Activated naive CD8-positive, alpha-beta T cell (primary cell): ENCODE measurements around the gene DENND1C.

Experiments
- H3K27ac Mint-ChIP-seq: one replicate; pipeline ENCODE4 v1.8.0; 2021; ENCODE audit warnings: mixed read lengths
- H3K27me3 Mint-ChIP-seq: one replicate; pipeline ENCODE4 v1.8.0; 2021; ENCODE audit warnings: mixed read lengths
- H3K36me3 Mint-ChIP-seq: one replicate; pipeline ENCODE4 v1.8.0; 2021; ENCODE audit warnings: mixed read lengths
- H3K4me1 Mint-ChIP-seq: one replicate; pipeline ENCODE4 v1.8.0; 2021; ENCODE audit warnings: low read depth, mixed read lengths
- H3K4me3 Mint-ChIP-seq: one replicate; pipeline ENCODE4 v1.8.0; 2021; ENCODE audit warnings: mild to moderate bottlenecking, mixed read lengths
- H3K9me3 Mint-ChIP-seq: one replicate; pipeline ENCODE4 v1.8.0; 2021; ENCODE audit warnings: low read depth, mixed read lengths

The DENND1C gene

DNA sequence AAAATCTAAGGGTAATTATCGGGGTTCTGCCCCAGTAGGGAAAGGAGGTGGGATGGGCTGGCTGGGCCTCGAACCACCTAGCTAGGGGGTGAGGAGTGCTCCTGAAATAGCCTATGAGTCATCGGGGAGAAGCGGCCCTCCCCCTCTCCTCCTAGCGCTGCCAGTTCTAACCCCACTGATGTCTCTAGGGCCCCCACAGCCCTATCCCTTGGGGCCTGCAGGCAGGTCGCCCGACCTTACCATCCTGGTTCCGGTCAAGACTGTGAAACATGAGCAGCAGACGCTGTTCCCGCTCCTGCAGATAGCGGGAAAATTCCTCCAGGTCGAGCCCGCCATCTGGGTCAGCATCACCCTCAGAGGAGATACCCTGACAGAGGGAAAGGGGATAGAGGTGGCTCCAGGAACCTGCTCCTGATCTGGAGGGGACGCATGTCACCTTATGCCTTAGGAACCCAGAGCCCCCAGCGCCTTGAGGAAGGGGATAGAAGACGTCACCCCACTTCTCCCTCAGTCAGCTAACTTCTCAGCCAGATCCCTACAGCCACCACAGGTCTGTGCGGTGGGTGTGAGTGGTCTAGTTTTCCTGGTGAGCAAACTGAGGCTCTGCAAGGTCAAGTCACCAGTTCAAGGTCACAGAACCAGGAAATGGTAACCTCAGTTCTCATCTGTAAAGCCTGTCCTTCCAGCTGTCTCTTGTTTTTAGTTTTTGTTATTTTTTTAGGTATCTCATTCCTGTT lies 23.5 kb downstream of the DENND1C start:
- Mint-ChIP-seq H3K4me1 (peaks cover 18% of the 10 kb centered on the region), H3K27ac (peak overlapping the region; percentile 86), H3K9me3 (no peaks in the 10 kb centered on the region), H3K4me3 (peak overlapping the region; percentile 91), H3K27me3 (no peaks in the 10 kb centered on the region), H3K36me3 (peaks cover 18% of the 10 kb centered on the region)

DNA sequence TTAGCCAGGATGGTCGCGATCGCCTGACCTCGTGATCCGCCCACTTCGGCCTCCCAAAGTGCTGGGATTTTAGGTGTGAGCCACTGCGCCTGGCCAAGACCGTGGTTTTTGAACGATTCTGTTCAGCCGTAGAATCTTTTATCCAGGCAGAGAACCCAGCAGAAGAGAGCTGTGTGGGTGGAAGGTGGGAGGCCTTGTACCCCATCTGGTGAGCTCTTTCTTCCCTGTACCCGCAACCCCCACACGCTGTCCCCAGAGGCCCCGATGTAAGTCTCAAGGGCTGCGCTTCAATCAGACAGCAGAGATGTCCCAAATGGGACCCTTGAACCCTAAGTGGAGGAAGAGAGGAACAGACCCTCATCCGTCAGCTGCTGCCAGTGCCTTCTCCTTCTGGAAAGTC lies 25.7 kb downstream of the DENND1C start:
- Mint-ChIP-seq H3K36me3 (peaks cover 22% of the 10 kb centered on the region), H3K4me1 (peaks cover 13% of the 10 kb centered on the region), H3K4me3 (no peak overlapping the region), H3K27ac (no peak overlapping the region), H3K9me3 (no peaks in the 10 kb centered on the region), H3K27me3 (no peaks in the 10 kb centered on the region)

DNA sequence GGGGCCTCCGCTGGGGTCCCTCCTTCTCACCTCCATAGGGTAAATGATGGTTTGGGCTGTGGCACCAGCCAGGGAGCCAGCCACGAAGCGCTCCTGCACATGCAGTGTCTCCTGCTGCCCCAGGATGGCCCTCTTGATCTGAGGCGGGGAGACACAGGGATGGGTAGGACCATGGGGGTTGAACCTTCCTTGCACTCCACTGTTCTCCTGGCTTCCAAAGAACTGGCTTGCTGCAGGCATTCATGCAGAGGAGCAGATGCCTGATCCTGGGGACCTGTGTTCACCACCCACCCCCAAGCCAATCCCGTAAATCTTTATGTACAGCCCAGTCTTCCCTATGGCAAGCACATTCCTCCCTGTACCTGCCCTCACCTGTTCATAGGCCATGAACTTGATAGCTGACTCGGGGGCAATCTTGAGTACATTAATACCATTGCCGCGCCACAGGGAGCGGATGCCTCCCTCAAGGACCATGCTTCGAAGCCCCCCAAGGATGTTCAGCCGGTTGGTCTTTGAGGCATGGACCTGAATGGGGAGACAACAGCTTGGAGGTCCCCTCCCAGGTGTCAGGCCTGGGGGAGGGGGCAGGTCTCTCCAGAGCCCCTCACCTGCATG lies 27.5 kb downstream of the DENND1C start:
- Mint-ChIP-seq H3K27me3 (no peaks in the 10 kb centered on the region), H3K9me3 (no peaks in the 10 kb centered on the region), H3K4me3 (no peak overlapping the region), H3K27ac (no peak overlapping the region), H3K4me1 (peaks cover 6% of the 10 kb centered on the region), H3K36me3 (peaks cover 27% of the 10 kb centered on the region)

DNA sequence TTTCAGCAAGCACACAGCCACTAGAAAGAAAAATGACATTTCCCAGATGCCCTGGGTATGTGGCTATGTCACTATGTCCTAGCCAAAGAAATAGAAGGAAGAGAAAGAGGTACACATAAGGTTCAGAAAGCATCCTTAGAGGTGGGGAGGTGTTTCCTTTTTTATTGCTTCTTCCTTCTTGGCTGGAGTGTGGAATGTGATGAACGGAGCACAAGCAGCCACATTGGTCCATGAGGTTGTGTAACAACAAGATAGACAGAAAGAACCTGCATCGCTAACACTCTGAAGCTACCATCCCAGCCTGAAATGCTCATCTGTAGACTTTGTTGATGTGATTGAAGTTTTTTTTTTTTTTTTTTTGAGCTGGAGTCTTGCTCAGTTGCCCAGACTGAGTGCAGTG lies 28.7 kb downstream of the DENND1C start:
- no peak overlapping the region for H3K4me3 Mint-ChIP-seq
- no peaks in the 10 kb centered on the region for H3K4me1 Mint-ChIP-seq
- H3K27me3 Mint-ChIP-seq: no peaks in the 10 kb centered on the region
- H3K9me3 Mint-ChIP-seq: no peaks in the 10 kb centered on the region
- no peak overlapping the region for H3K27ac Mint-ChIP-seq
- peaks cover 27% of the 10 kb centered on the region for H3K36me3 Mint-ChIP-seq

DNA sequence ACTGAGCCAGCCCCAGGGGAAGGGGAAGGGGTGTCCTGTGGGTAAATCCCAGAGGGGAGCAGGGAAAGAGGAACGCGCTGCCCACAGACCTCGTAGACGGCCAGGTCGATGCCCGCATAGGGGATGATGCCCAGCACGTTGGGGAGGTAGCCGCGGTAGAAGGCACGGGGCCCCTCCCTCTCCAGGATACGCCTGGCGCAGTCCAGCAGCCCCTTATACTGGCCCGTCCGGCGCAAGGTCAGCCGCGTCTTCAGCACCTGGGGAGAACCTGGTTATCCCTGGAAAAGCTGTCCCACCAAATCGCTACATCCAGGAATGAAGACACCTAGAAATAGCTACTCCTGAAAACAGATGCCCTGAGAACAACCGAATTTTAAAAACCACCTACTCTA lies 29.4 kb downstream of the DENND1C start:
- Mint-ChIP-seq H3K4me1 (no peaks in the 10 kb centered on the region), H3K9me3 (no peaks in the 10 kb centered on the region), H3K27me3 (no peaks in the 10 kb centered on the region), H3K4me3 (no peak overlapping the region), H3K27ac (no peak overlapping the region), H3K36me3 (peaks cover 27% of the 10 kb centered on the region)

DNA sequence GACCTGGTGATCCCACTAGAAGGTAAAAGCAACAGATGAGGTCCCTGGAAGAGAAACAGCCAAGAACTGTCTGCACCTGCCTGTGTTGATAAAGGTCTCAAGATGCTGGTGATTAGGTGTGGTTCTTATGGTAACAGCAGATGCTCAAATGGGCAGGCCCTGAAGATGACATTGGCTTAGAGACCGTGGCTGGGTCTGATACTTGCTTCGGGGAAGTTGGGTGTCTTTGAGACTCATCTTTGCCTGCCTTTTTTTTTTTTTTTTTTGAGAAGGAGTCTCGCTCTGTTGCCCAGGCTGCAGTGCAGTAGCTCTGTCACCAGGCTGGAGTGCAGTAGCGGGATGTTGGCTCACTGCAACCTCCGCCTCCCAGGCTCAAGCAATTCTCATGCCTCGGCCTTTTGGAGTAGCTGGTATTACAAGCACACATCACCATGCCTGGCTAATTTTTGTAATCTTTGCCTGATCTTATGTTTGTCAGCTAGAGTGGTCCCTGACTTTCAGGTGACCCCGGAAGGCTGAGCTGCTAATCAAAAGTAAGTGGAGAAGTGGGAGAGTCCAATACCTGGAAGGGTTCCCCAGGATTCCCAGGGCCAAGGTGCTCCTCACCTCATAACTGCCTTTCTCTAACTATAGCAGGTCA lies 29.9 kb downstream of the DENND1C start:
- Mint-ChIP-seq H3K4me3 (no peak overlapping the region), H3K4me1 (no peaks in the 10 kb centered on the region), H3K9me3 (no peaks in the 10 kb centered on the region), H3K27ac (no peak overlapping the region), H3K36me3 (peaks cover 28% of the 10 kb centered on the region), H3K27me3 (no peaks in the 10 kb centered on the region)

DNA sequence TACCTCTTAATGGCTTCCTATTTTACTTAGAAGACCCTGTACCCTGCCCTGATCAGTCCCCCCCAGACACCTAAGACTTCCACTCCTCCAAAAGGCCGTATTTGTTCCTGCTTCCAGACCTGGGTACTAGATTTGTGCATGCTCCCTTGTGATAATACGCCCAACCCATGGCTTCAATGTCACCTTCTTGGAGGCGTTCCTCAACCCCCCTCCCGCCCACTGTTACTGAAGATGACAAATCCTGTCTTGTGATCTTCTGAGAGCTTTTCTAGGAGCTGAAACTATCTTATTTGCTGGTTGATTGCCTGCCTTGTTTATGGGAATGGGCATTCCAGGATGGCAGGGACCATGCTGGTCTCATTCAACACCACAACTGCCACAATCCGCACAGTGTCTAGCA lies 31.4 kb downstream of the DENND1C start:
- H3K36me3 Mint-ChIP-seq: peaks cover 27% of the 10 kb centered on the region
- no peaks in the 10 kb centered on the region for H3K27me3 Mint-ChIP-seq
- no peak overlapping the region for H3K4me3 Mint-ChIP-seq
- H3K9me3 Mint-ChIP-seq: no peaks in the 10 kb centered on the region
- no peaks in the 10 kb centered on the region for H3K4me1 Mint-ChIP-seq
- H3K27ac Mint-ChIP-seq: no peak overlapping the region

DNA sequence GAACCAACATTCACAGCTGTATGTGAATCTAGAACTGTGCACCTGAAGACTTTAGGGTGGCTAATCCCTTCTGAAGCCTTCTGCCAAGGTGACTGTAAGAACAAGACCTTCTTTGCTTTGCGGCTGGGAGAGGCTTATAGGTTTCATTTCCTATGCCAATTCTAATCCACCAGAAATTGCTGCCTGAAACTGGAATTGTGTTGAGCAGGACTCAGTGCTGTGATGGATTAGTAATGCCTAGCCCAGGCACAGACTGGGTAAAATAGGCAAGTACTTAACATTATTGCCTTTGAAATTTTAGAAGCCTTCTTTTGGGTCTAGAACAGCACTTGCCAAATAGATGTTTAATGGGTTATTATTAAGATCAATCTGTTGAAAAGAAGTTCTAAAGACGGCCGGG lies 33.5 kb downstream of the DENND1C start:
- Mint-ChIP-seq H3K9me3 (no peaks in the 10 kb centered on the region), H3K36me3 (peaks cover 15% of the 10 kb centered on the region), H3K4me1 (no peaks in the 10 kb centered on the region), H3K4me3 (no peak overlapping the region), H3K27me3 (no peaks in the 10 kb centered on the region), H3K27ac (no peak overlapping the region)

DNA sequence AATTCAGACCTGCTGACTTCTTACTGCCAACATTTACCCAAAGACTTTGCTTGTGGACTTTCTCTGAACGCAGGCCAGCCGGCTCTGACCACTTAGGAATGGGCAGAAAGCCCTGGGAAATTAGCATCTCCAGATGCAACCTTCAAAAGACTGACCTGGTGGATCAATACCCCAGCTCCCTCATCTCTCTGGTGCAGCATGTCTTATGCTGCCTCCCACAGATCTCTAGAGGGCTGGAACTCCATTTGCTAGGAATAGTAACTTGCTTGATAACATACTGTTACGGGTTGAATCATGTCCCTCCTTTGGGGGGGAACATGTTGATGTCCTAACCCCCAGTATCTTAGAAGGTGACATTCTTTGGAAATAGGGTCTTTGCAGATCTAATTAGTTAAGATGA lies 35.1 kb downstream of the DENND1C start:
- H3K27me3 Mint-ChIP-seq: no peaks in the 10 kb centered on the region
- H3K27ac Mint-ChIP-seq: no peak overlapping the region
- H3K4me1 Mint-ChIP-seq: no peaks in the 10 kb centered on the region
- H3K4me3 Mint-ChIP-seq: no peak overlapping the region
- H3K9me3 Mint-ChIP-seq: no peaks in the 10 kb centered on the region
- peaks cover 11% of the 10 kb centered on the region for H3K36me3 Mint-ChIP-seq

DNA sequence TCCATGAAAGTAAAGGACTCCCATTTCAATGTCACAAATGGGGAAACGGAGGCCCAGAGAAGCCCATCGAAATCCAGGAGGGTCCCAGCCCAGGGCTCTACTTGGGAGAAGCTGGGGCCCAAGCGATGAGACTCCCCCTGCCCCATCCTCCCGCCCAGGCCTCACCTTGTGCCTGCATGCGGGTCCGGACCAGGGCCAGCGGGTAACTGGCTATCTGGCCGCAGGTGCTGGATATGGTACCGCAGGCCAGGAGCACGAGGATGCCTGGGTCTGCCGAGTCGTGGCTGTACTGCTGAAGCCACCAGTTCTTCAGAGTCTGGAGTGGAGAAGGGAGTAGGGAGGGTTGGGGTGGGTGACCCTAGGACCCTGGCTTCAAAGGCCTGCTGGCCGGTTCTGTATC lies 37.6 kb downstream of the DENND1C start:
- H3K27me3 Mint-ChIP-seq: no peaks in the 10 kb centered on the region
- H3K27ac Mint-ChIP-seq: no peak overlapping the region
- H3K9me3 Mint-ChIP-seq: no peaks in the 10 kb centered on the region
- peaks cover 6% of the 10 kb centered on the region for H3K36me3 Mint-ChIP-seq
- no peaks in the 10 kb centered on the region for H3K4me1 Mint-ChIP-seq
- H3K4me3 Mint-ChIP-seq: no peak overlapping the region

DNA sequence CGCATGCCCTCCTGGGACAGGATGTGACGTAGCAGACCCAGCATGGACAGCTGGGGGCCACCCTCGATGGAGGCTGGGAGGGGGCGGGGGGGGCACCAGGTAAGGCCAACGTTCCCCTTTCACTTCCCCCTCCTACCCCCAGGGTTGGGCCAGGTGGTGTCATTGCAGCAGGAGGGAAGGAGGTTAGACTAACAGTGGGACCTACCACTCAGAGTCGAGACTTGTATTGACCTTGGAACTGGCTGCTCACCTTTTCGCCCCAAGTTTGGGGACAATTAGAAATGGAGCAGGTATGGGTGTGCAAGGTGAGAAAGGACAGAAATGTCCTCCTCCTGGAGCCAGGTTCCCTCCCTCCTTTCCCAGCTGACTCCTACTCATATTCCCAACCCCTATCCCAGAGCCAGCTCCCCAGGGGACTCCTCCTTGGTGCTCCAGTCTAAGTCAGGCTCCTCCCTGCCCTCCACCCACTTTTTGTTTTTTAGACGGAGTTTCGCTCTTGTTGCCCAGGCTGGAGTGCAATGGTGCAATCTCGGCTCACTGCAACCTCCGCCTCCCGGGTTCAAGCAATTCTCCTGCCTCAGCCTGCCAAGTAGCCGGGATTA lies 39.4 kb downstream of the DENND1C start:
- Mint-ChIP-seq H3K36me3 (peaks cover 6% of the 10 kb centered on the region), H3K9me3 (no peaks in the 10 kb centered on the region), H3K27ac (no peak overlapping the region), H3K4me1 (no peaks in the 10 kb centered on the region), H3K27me3 (no peaks in the 10 kb centered on the region), H3K4me3 (no peak overlapping the region)

DNA sequence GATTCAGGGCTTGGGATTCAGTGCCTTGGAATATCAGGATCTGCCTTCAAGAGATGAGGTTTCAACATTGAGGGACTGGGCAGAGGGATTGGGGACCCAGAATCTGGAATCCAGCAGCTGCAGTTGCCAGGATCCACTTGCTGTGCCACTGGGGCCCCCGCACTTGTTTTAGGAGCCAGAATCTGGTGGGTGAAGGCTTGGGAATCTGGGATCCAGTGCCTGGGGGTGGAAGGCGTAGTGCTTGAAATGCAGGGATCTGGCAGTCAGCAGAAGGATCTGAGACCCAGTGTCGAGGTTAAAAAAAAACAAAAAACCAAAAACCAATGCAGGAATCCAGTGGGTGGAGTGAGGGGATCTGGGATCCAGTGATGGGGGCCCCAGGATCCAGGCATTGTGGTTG lies 40.7 kb downstream of the DENND1C start:
- H3K36me3 Mint-ChIP-seq: no peaks in the 10 kb centered on the region
- H3K9me3 Mint-ChIP-seq: no peaks in the 10 kb centered on the region
- no peak overlapping the region for H3K4me3 Mint-ChIP-seq
- H3K27me3 Mint-ChIP-seq: no peaks in the 10 kb centered on the region
- H3K27ac Mint-ChIP-seq: no peak overlapping the region
- H3K4me1 Mint-ChIP-seq: no peaks in the 10 kb centered on the region

DNA sequence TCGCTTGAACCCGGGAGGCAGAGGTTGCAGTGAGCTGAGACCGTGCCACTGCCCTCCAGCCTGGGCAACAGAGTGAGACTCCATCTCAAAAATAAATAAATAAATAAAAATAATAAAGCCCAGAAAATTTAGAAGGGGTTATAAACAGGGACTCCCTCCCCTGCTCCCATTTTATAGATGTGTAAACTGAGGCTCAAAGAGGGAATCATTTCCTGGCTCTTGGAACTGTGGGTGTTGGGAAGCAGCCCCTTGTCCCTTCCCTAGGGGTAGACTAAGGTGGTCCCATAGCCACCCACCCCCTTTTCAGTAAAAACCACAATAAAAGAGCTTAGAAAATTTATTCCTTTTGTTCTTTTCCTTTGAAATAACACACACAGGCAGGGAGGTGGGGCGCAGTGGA lies 41.8 kb downstream of the DENND1C start:
- H3K36me3 Mint-ChIP-seq: no peaks in the 10 kb centered on the region
- no peaks in the 10 kb centered on the region for H3K27me3 Mint-ChIP-seq
- H3K27ac Mint-ChIP-seq: no peak overlapping the region

DNA sequence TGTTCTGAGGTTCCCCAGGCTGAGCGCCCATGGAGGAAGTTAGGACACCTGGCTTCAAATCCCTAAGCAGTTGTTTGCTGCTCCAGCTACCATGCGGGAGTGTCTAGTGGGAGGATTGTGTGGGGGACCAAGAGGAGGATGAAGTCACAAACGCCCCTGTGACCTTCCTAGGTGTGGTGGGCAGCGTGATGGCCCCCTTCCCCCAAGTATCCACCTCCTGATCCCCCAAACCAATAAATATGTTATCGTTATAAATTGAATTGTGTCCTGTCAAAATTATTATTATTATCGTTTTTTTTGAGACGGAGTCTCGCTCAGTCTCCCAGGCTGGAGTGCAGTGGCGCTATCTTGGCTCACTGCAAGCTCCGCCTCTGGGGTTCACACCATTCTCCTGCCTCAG lies 47.9 kb downstream of the DENND1C start, which contains the start of gene SLC25A41:
TSS of gene SLC25A41 (minus strand) at position 101 of the 400 bp plus-strand sequence. CDS start at position 31, 70 bp downstream.
- Mint-ChIP-seq H3K36me3 (no peaks in the 10 kb centered on the region), H3K27ac (no peak within 1 kb of the TSS), H3K9me3 (no peaks in the 10 kb centered on the region), H3K4me3 (no peak within 1 kb of the TSS), H3K27me3 (no peaks in the 10 kb centered on the region), H3K4me1 (peaks cover 5% of the 10 kb centered on the region)

More for the DNA sequence above, 41.8 kb downstream of the DENND1C start:
- H3K4me1 Mint-ChIP-seq: no peaks in the 10 kb centered on the region
- no peaks in the 10 kb centered on the region for H3K9me3 Mint-ChIP-seq
- H3K4me3 Mint-ChIP-seq: no peak overlapping the region

DNA sequence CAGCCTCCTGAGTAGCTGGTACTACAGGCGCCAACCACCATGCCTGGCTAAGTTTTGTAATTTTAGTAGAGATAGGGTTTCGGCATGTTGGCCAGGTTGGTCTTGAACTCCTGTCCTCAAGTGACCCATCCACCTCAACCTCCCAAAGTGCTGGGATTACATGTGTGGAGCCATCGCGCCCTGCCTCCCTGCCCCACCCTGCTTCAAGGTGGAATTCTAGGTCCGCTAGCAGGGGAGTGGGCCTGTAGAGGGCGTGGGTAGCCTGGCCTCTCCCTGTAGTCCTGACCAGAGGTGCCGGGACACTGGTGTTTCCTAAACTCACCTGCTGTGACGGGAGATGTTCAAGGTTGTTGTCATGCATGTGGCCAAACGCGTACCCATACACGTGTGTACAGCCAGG lies 48.4 kb downstream of the DENND1C start:
- no peak overlapping the region for H3K27ac Mint-ChIP-seq
- H3K4me3 Mint-ChIP-seq: no peak overlapping the region
- H3K9me3 Mint-ChIP-seq: no peaks in the 10 kb centered on the region
- H3K36me3 Mint-ChIP-seq: no peaks in the 10 kb centered on the region
- peaks cover 5% of the 10 kb centered on the region for H3K4me1 Mint-ChIP-seq
- H3K27me3 Mint-ChIP-seq: no peaks in the 10 kb centered on the region
